Thymus (tissue), 11 donors: ENCODE measurements around the gene RSPH1. TPM values are rescaled to one million over a fixed set of nuclear protein-coding genes. Genes with fewer than 3 reads are reported as not detected.

Experiments used
- DNase-seq, 9 donors: peaks; one replicate each; pipeline ENCODE4 v3.0.0-alpha.2; 2013; ENCODE audit warnings: low spot score in 9 of 9, low read depth in 6 of 9, missing footprints in 1 of 9
- H3K27ac ChIP-seq, 2 donors: one replicate each; pipeline ENCODE4 v1.5.1; 2013; ENCODE audit warnings: control low read depth in 1 of 2, low read depth in 1 of 2, low read length in 1 of 2, mild to moderate bottlenecking in 1 of 2, moderate library complexity in 1 of 2
- H3K27me3 ChIP-seq, 2 donors: one replicate each; pipeline ENCODE4 v1.5.1; 2013; ENCODE audit warnings: low read length in 1 of 2; ENCODE audit not compliant: control insufficient read depth in 2 of 2, insufficient read depth in 1 of 2
- H3K36me3 ChIP-seq, 2 donors: one replicate each; pipeline ENCODE4 v1.5.1; 2013; ENCODE audit warnings: low read length in 1 of 2, mild to moderate bottlenecking in 1 of 2, moderate library complexity in 1 of 2; ENCODE audit not compliant: control insufficient read depth in 2 of 2, insufficient read depth in 2 of 2
- H3K4me1 ChIP-seq, 2 donors: one replicate each; pipeline ENCODE4 v1.5.1; 2013; ENCODE audit warnings: low read length in 2 of 2; ENCODE audit not compliant: control insufficient read depth in 2 of 2, insufficient read depth in 2 of 2
- H3K4me3 ChIP-seq, 2 donors: one replicate each; pipeline ENCODE4 v1.5.1; 2013; ENCODE audit warnings: low read length in 2 of 2, control low read depth in 1 of 2, mild to moderate bottlenecking in 1 of 2
- H3K9me3 ChIP-seq, 2 donors: one replicate each; pipeline ENCODE4 v1.5.1; 2013; ENCODE audit warnings: low read length in 1 of 2, mild to moderate bottlenecking in 1 of 2; ENCODE audit not compliant: control insufficient read depth in 2 of 2, insufficient read depth in 1 of 2
- whole genome bisulfite sequencing: extraction: QIAGEN DNeasy Blood & Tissue Kit; methylation state at CpG from one replicate; pipeline ENCODE4 v1.1.7; 2013; 5-methylcytosine and 5-hydroxymethylcytosine counted together
- polyA plus RNA-seq: library from polyadenylated mRNA; stranded (reverse); fragments of 200-250 nt; gene quantifications from one replicate; pipeline ENCODE4 v1.2.3, GENCODE V29; 2013
- total RNA-seq: library from RNA; stranded (reverse); fragments of 120-200 nt; gene quantifications from one replicate; pipeline ENCODE4 v1.2.4, GENCODE V29; 2013
- donor health status: healthy.

RSPH1 gene
- total and polyA plus RNA-seq, 2 donors, result 0.38 to 2.4 TPM

DNA sequence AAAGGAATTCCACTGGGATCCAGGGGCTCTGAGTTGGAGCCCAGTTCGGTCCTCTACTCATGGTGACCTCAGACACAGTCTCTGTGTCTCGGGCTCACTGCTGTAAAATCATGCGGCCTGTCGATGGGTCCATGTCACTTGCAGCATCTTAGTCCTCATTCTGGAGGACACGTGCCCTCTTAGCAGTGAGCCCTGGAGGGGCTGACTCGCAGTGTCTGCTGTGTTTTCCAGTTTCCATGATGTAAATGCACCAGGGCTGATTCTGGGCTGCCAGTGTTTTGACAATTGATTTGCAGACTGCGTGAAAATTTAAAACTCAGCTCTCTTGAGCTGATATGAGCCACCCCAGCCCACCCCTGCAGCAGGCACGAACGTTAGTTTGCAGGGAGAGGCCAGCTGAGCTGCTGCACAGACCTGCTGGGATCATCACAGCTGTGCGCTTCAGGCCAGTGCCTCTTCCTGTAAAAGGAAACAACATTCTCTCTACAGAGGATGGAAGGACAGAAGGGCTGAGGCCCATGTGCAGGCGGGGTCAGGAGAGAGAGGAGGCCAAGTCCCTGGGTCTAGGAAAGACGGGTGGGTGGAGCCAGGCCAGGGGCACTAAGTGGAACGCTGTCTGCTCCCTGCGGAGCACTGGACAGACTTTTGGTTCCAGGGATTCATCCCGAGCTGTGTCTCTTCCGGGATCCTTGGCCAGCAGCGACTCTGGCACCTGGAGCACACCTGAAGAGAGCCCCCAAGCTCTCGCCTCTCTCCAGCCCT lies 42.6 kb downstream of the RSPH1 start:
- peaks cover 53 to 79% of the 10 kb centered on the region in 2 donors for H3K4me1 ChIP-seq
- WGBS, result 44% methylated on average over 18 of the region's 18 CpGs
- DNase-seq, result peak in 2 of 9 donors; percentile 57 to 75
- peaks cover 0 to 9% of the 10 kb centered on the region in 2 donors for H3K9me3 ChIP-seq
- no peaks in the 10 kb centered on the region for H3K27me3 ChIP-seq
- no peak overlapping the region for H3K4me3 ChIP-seq
- peaks cover 0 to under 1% of the 10 kb centered on the region in 2 donors for H3K36me3 ChIP-seq
- peak overlapping the region; percentile 11 to 71 for H3K27ac ChIP-seq

DNA sequence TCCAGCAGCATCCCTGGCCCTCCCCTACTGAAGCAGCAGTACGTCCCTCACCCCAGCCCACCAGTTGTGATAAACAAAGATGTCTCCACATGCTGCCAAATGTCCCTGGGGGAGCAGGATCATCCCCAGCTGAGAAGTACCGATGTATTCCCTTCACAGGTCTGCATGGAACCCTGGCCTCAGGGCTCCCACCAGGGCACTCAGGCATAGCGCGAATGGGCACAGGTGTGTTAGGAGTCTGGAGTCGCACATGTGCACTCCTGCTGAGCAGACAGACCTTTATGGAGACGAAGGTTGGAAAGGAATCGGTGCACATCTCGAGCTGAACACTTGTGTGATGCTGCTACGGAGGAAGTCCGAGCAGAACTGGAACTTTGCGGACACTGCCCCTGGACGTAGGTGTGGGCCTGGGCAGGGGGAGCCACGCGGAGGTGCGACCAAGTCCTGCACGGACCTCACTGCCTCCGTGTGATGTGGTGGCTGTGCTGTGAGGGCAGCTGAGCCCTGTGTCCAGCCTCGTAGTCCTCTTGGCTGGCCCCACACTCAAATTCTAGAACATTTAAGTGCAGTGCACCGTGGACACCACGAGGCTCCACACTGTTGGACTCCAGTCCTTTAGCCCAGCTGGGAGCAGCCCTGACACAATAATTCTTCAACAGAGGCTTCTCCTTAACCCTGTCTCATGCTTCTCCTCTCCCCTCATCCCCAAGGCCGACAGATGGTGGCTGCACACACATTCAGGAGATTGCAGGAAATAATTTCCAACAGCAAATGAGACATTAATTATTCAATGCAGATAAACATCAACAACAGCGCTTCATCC lies 43.4 kb downstream of the RSPH1 start:
- H3K4me1 ChIP-seq, result peaks cover 57 to 86% of the 10 kb centered on the region in 2 donors
- DNase-seq, result no peak
- H3K27ac ChIP-seq, result peak overlapping the region in 1 of 2 donors; percentile 71
- 93% methylated on average over 22 of the region's 22 CpGs for WGBS
- peaks cover 6 to 8% of the 10 kb centered on the region in 2 donors for H3K36me3 ChIP-seq
- H3K4me3 ChIP-seq, result no peak overlapping the region
- no peaks in the 10 kb centered on the region for H3K27me3 ChIP-seq
- peaks cover 0 to 5% of the 10 kb centered on the region in 2 donors for H3K9me3 ChIP-seq

GRCh38 chr21:42451941-42452340 lies 44.1 kb downstream of the RSPH1 start:
- DNase-seq, result no peak
- peaks cover 13 to 15% of the 10 kb centered on the region in 2 donors for H3K36me3 ChIP-seq
- no peak overlapping the region for H3K4me3 ChIP-seq
- no peaks in the 10 kb centered on the region for H3K27me3 ChIP-seq
- peaks cover 57 to 85% of the 10 kb centered on the region in 2 donors for H3K4me1 ChIP-seq
- no peak overlapping the region for H3K27ac ChIP-seq
- WGBS, result 98% methylated on average over 9 of the region's 9 CpGs
- H3K9me3 ChIP-seq, result peaks cover 0 to 2% of the 10 kb centered on the region in 2 donors

DNA sequence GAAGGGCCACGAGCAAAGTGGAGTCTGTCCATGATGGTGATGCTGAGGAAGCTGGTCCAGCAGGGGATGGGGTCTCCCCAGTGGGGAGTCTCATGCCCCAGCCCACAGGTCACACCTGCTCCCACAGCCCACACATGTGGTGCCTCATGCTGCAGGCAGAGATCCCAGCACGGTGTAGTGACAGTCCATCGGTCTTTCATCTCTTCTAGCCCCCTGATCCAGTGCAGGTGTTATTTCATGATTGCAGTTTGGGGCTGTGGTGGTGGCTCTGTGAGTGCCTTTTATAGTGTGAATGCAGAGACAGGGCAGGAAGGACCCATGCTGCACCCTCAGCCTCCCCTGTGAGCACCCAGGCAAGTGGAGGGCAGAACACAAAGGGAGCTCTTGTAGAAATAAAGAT lies 47.3 kb downstream of the RSPH1 start:
- 32% methylated on average over 3 of the region's 3 CpGs for WGBS
- H3K4me3 ChIP-seq, result no peak overlapping the region
- peaks cover 43 to 69% of the 10 kb centered on the region in 2 donors for H3K4me1 ChIP-seq
- peak overlapping the region; percentile 77 to 89 for H3K27ac ChIP-seq
- H3K27me3 ChIP-seq, result no peaks in the 10 kb centered on the region
- H3K9me3 ChIP-seq, result peaks cover 0 to 2% of the 10 kb centered on the region in 2 donors
- H3K36me3 ChIP-seq, result peaks cover 40 to 42% of the 10 kb centered on the region in 2 donors
- DNase-seq, result peak in 2 of 9 donors; percentile 61 to 81

DNA sequence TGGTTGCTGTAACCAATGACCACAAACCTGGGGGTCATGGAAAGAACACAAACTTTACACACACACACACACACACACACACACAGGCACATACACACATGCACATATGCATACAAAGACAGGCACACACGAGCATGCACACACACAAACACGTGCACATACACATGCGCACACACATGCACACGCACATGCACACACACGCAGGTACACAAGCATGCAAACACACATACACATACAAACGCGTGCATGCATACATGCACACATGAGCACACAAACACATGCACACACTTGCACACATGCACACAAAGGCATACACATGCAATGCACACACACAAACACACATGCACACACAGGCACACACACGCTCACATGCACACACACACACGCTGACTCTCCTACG lies 48.3 kb downstream of the RSPH1 start:
- WGBS, result over 99% methylated on average over 10 of the region's 10 CpGs
- Histone ChIP-seq H3K4me1 (peaks cover 33 to 59% of the 10 kb centered on the region in 2 donors), H3K9me3 (peaks cover 0 to 2% of the 10 kb centered on the region in 2 donors), H3K27ac (peak overlapping the region in 1 of 2 donors; percentile 64), H3K36me3 (peaks cover 50 to 51% of the 10 kb centered on the region in 2 donors), H3K27me3 (no peaks in the 10 kb centered on the region), H3K4me3 (no peak overlapping the region)
- no peak for DNase-seq

- Histone ChIP-seq H3K27ac (no peak overlapping the region), H3K36me3 (peaks cover 53 to 57% of the 10 kb centered on the region in 2 donors), H3K4me3 (no peak overlapping the region), H3K9me3 (peaks cover 0 to 2% of the 10 kb centered on the region in 2 donors), H3K4me1 (peaks cover 28 to 54% of the 10 kb centered on the region in 2 donors), H3K27me3 (no peaks in the 10 kb centered on the region)
- no peak for DNase-seq
- WGBS, result 95% methylated on average over 14 of the region's 14 CpGs
Observed at GRCh38 chr21:42447182-42447581, 48.8 kb downstream of the RSPH1 start.

DNA sequence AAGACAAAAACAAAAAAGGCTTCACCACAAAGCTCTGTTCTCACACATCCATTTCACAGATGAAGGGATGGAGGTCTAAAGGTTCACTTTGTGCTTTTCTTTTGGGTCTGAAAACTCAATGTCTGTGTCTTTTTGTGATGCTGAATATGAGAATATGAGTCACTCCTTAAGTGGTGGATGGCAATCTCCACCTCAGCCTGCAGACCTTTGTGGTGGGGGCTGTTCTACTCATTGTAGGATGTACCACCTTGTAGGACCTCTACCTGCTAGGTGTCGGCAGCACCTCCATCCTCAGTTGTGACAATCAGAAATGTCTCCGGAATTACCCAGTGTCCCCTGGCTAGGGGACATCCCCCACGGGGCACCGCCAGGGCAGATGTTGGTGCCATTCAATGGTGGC lies 49.5 kb downstream of the RSPH1 start:
- Histone ChIP-seq H3K9me3 (peaks cover 0 to 2% of the 10 kb centered on the region in 2 donors), H3K4me3 (no peak overlapping the region), H3K4me1 (peaks cover 28 to 50% of the 10 kb centered on the region in 2 donors), H3K27me3 (no peaks in the 10 kb centered on the region), H3K27ac (no peak overlapping the region), H3K36me3 (peaks cover 59 to 63% of the 10 kb centered on the region in 2 donors)
- WGBS, result 97% methylated on average over 4 of the region's 4 CpGs
- DNase-seq, result no peak

DNA sequence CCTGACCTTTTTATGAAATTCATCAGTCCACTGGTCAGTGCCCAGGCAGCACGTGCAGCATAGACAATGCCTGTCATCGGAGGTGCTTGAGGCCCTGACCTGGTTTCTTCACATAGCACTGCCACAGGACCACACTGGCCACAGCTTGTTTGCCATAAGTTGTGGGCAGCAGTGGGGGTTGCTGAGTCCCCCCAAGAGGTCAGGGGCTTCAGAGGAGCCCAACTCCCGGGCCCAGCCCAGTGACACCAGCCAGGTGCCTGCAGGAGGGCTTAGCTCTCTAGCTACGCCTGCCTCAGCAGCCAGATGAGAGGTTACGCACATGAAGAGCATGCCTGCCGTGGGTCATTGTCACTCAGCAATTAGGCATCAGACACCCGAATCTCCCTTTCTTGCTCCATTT lies 50.7 kb downstream of the RSPH1 start:
- peaks cover 62 to 74% of the 10 kb centered on the region in 2 donors for H3K36me3 ChIP-seq
- no peaks in the 10 kb centered on the region for H3K27me3 ChIP-seq
- 97% methylated on average over 7 of the region's 7 CpGs for WGBS
- no peak overlapping the region for H3K4me3 ChIP-seq
- H3K27ac ChIP-seq, result no peak overlapping the region
- DNase-seq, result no peak
- peaks cover 21 to 40% of the 10 kb centered on the region in 2 donors for H3K4me1 ChIP-seq
- H3K9me3 ChIP-seq, result peaks cover 0 to 3% of the 10 kb centered on the region in 2 donors

DNA sequence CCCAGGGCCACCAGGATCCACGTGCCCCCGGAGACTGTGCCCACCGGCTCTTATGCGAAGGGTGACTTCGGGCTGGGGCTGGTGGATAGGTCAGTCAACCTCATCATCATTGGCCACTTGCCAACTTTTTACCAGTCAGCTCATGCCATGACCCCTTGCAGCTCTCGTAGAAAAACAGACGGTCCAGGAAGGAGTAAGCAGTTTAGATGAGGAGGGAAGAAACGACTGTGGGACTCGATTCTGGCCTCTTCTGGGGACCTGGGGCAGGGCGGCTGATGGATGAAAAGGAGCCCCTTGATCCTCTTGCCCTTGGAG lies 51.3 kb downstream of the RSPH1 start:
- no peak overlapping the region for H3K4me3 ChIP-seq
- peaks cover 0 to 6% of the 10 kb centered on the region in 2 donors for H3K9me3 ChIP-seq
- H3K36me3 ChIP-seq, result peaks cover 68 to 80% of the 10 kb centered on the region in 2 donors
- no peaks in the 10 kb centered on the region for H3K27me3 ChIP-seq
- WGBS, result 98% methylated on average over 10 of the region's 10 CpGs
- no peak overlapping the region for H3K27ac ChIP-seq
- H3K4me1 ChIP-seq, result peaks cover 16 to 34% of the 10 kb centered on the region in 2 donors
- no peak for DNase-seq
